GM18519 (cell line): ENCODE measurements around the gene BSN.

Source experiments
- ATAC-seq: cut with Tn5 transposase; IDR thresholded peaks from one replicate; pipeline ENCODE4 v1.9.1; 2021; ENCODE audit warnings: mild to moderate bottlenecking, moderate library complexity; ENCODE audit not compliant: unreplicated experiment, low FRiP score

The BSN gene

DNA sequence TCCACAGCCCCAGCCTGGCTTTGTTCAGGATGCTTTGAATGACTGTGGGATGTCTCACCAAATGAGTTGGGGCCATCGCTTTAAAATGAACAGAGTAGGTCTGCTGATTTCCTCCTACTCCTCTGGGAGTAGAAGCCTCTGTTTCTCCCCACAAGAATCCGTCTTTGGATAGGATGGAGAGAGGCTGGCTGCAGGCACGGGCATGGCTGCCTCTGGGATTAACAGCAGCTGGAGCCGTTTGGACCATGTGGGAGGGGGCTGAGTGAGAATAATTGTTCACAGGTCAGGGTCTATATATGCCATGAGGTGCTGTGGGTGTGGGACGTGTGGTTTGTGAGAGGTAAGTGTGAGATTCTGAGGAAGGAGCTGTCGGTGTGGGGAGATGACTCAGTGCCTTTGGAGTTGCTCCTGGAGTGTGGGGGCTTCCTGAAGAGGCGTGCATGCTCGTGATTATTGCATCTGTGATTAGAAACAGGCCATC, 71.9 kb downstream of the BSN start:
- ATAC-seq = no peak

- no peak for ATAC-seq
Measured at GRCh38 chr3:49626796-49627195, 72.5 kb downstream of the BSN start.

- no peak for ATAC-seq
Measured at GRCh38 chr3:49627634-49628033, 73.4 kb downstream of the BSN start.

GRCh38 chr3:49628249-49628648, 74.0 kb downstream of the BSN start:
- no peak for ATAC-seq

DNA sequence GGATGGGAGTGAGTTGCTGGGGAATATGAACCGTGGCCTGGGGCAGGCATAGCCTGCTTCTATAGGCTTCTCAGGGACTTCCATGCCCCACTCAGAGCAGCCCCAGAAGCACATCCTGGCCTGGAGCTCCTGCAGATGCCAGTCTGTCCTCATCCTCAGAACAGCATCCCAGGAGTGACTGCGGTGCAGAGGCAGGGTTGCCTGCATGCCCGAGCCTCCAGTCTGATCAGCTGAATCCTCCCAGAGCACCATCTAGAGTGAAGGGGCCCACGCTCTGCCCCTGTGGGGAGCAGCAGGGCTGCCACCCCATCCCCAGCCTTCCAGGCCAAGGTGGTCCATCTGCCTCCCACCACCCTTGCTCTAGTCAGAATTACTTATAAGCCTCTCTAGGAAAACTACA, 75.2 kb downstream of the BSN start:
- ATAC-seq = no peak

GRCh38 chr3:49629866-49630265, 75.6 kb downstream of the BSN start:
- no peak for ATAC-seq

DNA sequence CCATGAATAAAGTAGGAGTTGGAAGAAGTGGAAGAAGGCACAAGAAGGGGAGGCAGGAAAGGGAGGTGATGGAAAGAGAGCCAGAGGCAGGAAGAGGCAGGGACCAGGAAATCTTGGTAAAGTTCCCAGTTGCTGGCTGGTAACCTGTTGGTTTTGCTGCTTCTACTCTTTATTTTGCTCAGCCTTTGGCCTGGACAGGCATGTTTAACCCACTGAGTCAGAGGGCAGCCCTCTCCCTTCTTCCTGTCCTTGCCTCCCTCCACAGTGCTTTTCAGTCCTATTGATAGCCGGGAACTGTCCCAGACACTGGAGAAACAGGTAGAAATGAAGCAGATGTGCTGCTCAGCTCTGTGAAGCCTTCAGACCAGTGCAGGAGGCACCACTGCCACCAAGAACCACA, 76.5 kb downstream of the BSN start:
- ATAC-seq = no peak

- no peak for ATAC-seq
Measured at GRCh38 chr3:49634736-49635135, 80.5 kb downstream of the BSN start.

GRCh38 chr3:49636883-49637609, 82.8 kb downstream of the BSN start:
- no peak for ATAC-seq

- no peak for ATAC-seq
Measured at GRCh38 chr3:49638445-49638844, 84.2 kb downstream of the BSN start.

DNA sequence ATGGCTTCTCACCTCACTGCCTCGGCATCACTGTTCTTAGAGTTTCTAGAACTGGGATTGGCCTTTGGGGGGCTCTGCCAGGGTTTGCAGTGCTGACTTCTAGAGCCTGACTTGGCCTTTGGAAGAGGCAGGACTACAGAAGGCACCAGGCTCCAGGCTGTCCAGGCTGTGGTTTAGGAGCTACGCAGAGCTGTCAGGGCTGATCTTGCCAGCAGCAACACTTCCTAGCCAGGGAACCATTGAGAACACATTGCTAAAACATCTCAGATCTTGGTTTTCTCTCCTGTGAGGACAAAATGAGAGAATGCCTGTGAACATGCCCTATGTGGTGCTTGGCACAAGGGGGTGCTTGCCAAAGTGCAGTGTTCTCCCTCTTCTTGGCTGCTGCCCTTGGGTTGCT, 85.3 kb downstream of the BSN start:
- no peak for ATAC-seq

DNA sequence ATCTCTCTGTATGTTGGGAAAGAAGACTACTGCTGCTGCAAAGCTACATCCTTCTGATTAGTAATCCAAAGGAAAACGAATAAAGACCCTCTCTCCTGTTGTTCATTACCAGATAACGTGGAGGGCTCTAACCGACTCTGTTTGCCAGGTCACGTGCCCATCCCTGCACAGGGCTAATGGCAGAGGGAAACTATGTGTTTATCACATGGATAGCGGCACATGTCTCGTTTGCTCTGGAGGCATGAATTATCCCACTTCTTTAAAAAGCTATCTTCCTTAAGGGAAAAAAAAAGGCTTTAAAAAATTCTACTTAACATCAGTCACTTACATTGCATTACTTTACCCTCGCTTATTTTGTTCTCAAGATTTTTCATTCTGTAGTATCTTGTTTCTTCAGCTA, 87.0 kb downstream of the BSN start:
- no peak for ATAC-seq

GRCh38 chr3:49641921-49642707, 87.8 kb downstream of the BSN start:
- no peak for ATAC-seq

DNA sequence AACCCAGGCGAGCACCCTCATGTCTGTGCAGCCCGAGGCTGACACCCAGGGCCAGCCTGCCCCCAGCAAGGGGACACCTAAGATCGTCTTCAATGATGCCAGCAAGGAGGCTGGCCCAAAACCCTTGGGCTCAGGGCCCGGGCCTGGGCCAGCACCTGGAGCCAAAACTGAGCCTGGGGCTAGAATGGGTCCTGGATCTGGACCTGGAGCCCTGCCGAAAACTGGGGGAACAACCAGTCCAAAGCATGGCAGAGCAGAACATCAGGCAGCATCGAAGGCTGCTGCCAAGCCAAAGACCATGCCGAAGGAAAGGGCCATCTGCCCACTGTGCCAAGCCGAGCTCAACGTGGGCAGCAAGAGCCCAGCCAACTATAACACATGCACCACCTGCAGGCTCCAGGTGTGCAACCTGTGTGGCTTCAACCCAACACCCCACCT, 88.5 kb downstream of the BSN start:
- ATAC-seq = no peak

DNA sequence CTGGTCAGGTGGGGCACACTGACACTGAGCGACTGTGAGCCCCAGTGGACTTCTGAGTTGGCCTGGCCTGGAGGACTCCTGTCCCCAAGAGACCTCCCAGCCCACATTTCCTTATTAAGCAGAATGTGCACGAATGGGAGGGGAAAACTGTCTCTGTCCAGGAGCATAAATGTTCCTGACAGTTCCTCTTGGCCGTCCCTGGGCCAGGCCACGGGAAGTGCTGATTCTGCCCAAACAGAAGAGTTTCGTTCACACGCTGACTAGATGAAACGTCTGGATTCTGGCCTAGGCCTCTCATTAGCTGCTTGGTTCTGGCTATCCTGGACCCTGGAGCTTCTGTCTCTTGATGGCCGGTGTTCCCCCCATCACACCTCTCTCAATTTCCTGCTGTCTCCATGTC, 90.4 kb downstream of the BSN start:
- ATAC-seq = no peak

DNA sequence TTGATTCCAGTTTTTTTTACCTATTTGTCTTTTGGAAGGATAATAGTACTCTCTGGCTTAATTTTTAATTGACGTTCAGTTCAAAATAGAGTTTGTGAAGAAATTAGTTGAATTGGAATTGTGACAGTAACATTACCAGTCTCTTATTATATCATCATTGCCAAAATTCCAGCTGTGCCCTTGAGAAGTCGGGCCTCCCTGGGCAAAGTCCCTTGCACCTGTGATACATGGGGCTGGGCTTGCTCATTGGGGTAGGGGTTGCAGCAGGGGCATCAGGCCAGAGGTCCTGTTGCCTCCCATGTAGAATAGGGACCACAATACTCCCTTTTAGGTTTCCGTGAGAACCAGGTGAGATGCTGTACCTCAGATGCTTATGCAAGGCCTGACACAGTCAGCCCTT, 92.0 kb downstream of the BSN start:
- ATAC-seq = no peak

DNA sequence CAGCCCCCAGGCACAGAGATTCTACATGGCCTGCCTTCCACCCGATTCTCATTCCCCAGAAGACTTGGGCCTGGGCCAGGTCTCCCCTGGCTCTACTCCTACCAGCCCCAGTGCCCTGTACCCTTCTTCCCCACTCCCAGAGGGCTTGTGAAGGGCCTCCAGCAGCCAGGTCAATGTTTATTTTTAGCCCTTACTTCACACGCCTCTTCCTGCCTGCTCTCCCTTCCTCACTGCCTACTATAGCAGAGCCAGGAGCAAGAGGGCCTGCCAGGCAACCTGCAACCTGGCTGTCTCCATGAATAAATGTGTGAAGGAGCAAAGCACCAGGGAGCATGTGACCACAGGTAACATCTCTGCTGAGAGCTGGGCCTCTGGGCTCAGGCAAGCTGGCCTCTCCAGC, 93.5 kb downstream of the BSN start:
- ATAC-seq = no peak

DNA sequence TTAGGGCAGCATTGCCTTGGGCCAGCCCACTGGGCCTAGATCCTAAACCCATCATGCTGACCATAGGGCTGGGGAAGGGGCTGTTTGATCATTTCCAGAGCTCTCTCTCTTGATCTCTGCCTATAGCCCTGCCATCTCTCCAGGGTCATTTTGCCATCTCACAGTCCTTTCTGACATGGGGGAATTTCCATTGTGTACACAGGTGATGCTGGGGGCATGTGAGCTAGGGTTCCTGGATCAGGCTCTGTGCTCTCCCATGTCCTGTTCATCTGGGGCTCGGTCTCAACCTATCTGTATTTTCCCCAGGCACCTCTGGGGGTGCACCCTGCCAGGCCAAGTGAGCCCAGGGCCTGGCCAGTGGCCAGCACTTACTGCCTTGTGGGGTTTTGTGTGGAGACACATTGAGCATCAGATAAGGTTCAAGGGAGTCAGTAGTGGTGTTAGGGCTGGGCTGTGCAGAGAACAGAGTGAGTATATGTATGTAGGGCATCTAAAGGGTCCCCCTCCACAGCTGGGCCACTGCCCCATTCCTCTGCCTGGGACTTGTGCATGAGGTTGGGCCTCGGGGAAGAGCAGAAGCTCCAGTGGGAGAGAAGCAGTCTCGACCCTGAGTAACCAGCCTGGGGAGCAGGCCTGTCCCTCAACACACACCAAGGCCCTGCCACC, 94.2 kb downstream of the BSN start:
- no peak for ATAC-seq

DNA sequence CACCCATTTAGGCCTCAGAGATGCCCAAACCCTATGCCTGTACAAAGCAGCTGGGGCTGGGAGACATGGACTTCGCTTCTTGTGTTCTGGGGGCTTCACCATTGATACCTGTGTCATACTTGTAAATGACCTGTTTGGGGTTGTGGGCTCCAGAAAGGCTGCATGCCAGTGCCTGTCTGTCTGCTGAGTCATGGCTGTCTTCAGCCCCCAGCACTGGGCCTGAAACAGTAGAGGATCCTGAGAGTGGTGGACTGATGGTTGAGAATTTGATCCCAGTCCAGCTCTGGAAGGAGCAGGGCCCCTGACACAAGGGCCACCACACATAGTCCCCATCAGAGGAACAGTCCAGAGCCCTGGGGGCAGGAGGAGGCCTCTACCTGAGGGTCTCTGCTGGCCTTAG, 95.3 kb downstream of the BSN start:
- no peak for ATAC-seq

DNA sequence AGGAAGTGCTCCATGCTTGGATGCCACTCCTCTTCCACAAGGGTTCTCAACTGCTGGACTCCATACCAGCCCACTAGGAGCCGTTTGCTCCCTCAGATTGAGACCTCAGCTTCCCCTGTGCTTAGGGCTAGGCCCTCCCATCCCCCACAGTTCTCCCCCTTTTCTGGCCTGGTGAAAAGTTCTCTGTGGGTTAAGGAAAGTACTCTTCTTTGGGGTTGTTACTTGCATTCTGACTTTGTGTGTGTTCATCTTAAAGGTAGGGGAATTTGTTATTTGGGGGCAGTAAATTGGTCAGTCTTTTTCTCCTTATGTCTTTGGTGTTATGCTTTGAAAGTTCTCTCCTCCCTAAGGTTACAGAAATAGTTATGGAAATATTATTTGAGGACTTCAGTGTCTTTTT, 95.9 kb downstream of the BSN start:
- ATAC-seq = no peak

DNA sequence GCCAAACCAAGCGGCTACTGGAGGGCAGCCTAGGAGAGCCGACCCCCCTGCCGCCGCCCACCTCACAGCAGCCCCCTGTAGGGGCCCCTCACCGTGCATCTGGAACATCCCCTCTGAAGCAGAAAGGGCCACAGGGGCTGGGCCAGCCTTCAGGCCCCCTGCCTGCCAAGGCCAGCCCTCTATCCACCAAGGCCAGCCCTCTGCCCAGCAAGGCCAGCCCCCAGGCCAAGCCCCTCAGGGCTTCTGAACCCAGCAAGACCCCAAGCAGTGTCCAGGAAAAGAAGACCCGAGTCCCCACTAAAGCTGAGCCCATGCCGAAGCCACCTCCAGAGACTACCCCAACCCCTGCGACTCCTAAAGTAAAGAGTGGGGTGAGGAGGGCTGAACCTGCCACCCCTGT, 96.4 kb downstream of the BSN start:
- no peak for ATAC-seq
